Left lung (tissue), 10 donors: ENCODE results near the gene STX1A. TPM values are rescaled to one million over a fixed set of nuclear protein-coding genes. Genes with fewer than 3 reads are reported as not detected.
"Not testable (repeated sequence)": the region's sequence is repeated elsewhere in the genome, so short reads cannot be mapped to it uniquely, and the experiment has no call there.

ENCODE experiments used
- ATAC-seq: fragments of 200-7000 bp; cut with Tn5 transposase; one replicate; pipeline ENCODE4 v1.9.1; 2020; ENCODE audit warnings: moderate library complexity
- DNase-seq, 4 donors: peaks; one replicate each; pipeline ENCODE4 v3.0.0-alpha.2; 2013 to 2020
- H3K27ac ChIP-seq, 2 donors: fragments of 200-600 bp; sonication (generic) in 1 of 2; one replicate each; pipeline versions ENCODE4 v1.5.0 to v1.8.0; 2020 to 2021
- H3K27me3 ChIP-seq, 2 donors: fragments of 200-600 bp; sonication (generic) in 1 of 2; one replicate each; pipeline versions ENCODE4 v1.5.0 to v1.8.0; 2020 to 2021
- H3K36me3 ChIP-seq, 2 donors: fragments of 200-600 bp; sonication (generic) in 1 of 2; one replicate each; pipeline versions ENCODE4 v1.5.0 to v1.8.0; 2020 to 2021
- H3K4me1 ChIP-seq, 2 donors: fragments of 200-600 bp; one replicate each; pipeline ENCODE4 v1.8.0; 2021
- H3K4me3 ChIP-seq, 2 donors: fragments of 200-600 bp; sonication (generic) in 1 of 2; one replicate each; pipeline versions ENCODE4 v1.5.0 to v1.8.0; 2020 to 2021; ENCODE audit warnings: mild to moderate bottlenecking in 1 of 2
- H3K9me3 ChIP-seq, 2 donors: fragments of 200-600 bp; sonication (generic) in 1 of 2; one replicate each; pipeline versions ENCODE4 v1.5.0 to v1.8.0; 2020 to 2021
- CTCF ChIP-seq, 2 donors: fragments of 200-600 bp; sonication (generic) in 1 of 2; IDR thresholded peaks; one replicate each; pipeline versions ENCODE4 v1.5.0 to v1.8.0; 2021; ENCODE audit warnings: antibody characterized with exemption in 2 of 2
- intact Hi-C, 2 donors: fragments of 100-400 bp; cut with DNase I; formaldehyde crosslinking; loops; one replicate each; pipeline versions ENCODE4 v1.11.2 to v1.14.2; 2022
- polyA plus RNA-seq, 6 donors: library from polyadenylated mRNA; unstranded; fragments of 120-200 nt; gene quantifications; one replicate each; pipeline ENCODE4 v1.2.1, GENCODE V29; 2013; ENCODE audit not compliant: insufficient read length in 6 of 6
- total RNA-seq, 2 donors: library from RNA; stranded (reverse); fragmentation: NEBNext Ultra II Directional; extraction: Animal tissue kit (Norgen Biotek cat#: 25700); gene quantifications; one replicate each; pipeline ENCODE4 v1.2.1, GENCODE V29; 2021
- donor health status: DM: no; HTN: yes; CAD: no.
- donor health status: DM: no; HTN: no; CAD: no.

Gene STX1A
- total and polyA plus RNA-seq, 8 donors, result 5.4 to 11.5 (median 10.0) TPM

GRCh38 chr7:73727952-73728351, 8.5 kb upstream of the STX1A start:
- ATAC-seq (no peak), DNase-seq (no peak)
- Histone ChIP-seq H3K27ac (no peak overlapping the region), H3K9me3 (no peaks in the 10 kb centered on the region), H3K4me3 (no peak overlapping the region), H3K27me3 (peaks cover 0 to 40% of the 10 kb centered on the region in 2 donors), H3K4me1 (peaks cover 0 to 8% of the 10 kb centered on the region in 2 donors), H3K36me3 (no peaks in the 10 kb centered on the region)
- intact Hi-C loops, result loop anchor here (5.0 to 10.0 kb wide), 2 partner anchors 113 to 121 kb away; no protein-coding TSS in a partner anchor
- no peak for TF ChIP-seq CTCF (IDR thresholded peaks at IDR 0.05)

GRCh38 chr7:73726083-73726466, 6.6 kb upstream of the STX1A start:
- ATAC-seq (peak; percentile 5), DNase-seq (no peak)
- no peaks in the 10 kb centered on the region for H3K36me3 ChIP-seq
- no peak overlapping the region for H3K4me3 ChIP-seq
- no peaks in the 10 kb centered on the region for H3K4me1 ChIP-seq
- peak in 1 of 2 donors; percentile 10 for TF ChIP-seq CTCF (IDR thresholded peaks at IDR 0.05)
- no peak overlapping the region for H3K27ac ChIP-seq
- intact Hi-C loops, result loop anchor here (5.0 to 10.0 kb wide), 2 partner anchors 111 to 119 kb away; no protein-coding TSS in a partner anchor
- no peaks in the 10 kb centered on the region for H3K9me3 ChIP-seq
- H3K27me3 ChIP-seq, result peaks cover 0 to 53% of the 10 kb centered on the region in 2 donors

DNA sequence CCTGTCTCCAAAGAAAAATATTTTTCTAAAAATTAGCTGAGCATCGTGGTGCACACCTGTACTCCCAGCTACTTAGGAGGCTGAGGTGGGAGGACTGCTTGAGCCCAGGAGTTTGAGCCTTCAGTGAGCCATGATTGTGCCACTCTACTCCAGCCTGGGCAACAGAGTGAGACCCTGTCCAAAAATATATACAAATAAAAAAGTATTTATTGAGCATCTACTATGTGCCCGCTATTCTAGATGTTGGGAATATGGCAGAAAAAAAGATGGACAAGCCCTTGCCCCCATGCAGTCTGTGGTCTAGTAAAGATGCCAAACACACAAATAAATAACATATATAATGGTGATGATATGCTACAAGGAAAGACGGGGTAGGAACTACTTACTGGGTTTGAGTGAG, 4.3 kb upstream of the STX1A start:
- DNase-seq, result no peak
- TF ChIP-seq CTCF (IDR thresholded peaks at IDR 0.05), result no peak
- Histone ChIP-seq H3K36me3 (no peaks in the 10 kb centered on the region), H3K27ac (no peak overlapping the region), H3K4me1 (peaks cover 2 to 9% of the 10 kb centered on the region in 2 donors), H3K9me3 (no peaks in the 10 kb centered on the region), H3K27me3 (peaks cover 0 to 73% of the 10 kb centered on the region in 2 donors), H3K4me3 (no peak overlapping the region)
- no peak for ATAC-seq
- intact Hi-C loops, result loop anchor here in 1 of 2 donors (10.0 kb wide), 1 partner anchor 109 kb away; no protein-coding TSS in a partner anchor

DNA sequence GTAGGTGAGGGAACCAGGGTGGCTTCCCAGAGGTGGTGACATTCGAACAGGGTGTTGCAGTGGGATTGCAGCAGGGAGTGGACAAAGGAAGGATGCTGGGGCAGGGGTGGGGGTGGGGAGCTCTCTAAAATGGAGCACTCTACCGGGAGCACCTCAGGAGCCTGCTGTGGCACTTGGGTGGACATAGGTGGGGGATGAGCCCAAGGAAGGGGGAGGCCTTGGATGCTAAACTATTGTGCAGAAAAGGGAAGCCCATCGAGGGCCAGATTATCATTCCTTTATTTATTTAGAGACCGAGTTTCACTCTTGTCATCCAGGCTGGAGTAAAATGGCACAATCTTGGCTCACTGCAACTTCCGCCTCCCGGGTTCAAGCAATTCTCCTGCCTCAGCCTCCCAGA, 3.3 kb upstream of the STX1A start:
- peaks cover 0 to 73% of the 10 kb centered on the region in 2 donors for H3K27me3 ChIP-seq
- no peak overlapping the region for H3K27ac ChIP-seq
- intact Hi-C loops, result loop anchor here in 1 of 2 donors (10.0 kb wide), 1 partner anchor 108 kb away; no protein-coding TSS in a partner anchor
- no peaks in the 10 kb centered on the region for H3K36me3 ChIP-seq
- no peak for ATAC-seq
- TF ChIP-seq CTCF (IDR thresholded peaks at IDR 0.05), result no peak
- no peaks in the 10 kb centered on the region for H3K9me3 ChIP-seq
- H3K4me1 ChIP-seq, result peaks cover 10 to 20% of the 10 kb centered on the region in 2 donors
- DNase-seq, result no peak
- no peak overlapping the region for H3K4me3 ChIP-seq

GRCh38 chr7:73722182-73722581, 2.7 kb upstream of the STX1A start:
- ATAC-seq, H3K4me3 ChIP-seq, H3K36me3 ChIP-seq, H3K27ac ChIP-seq, DNase-seq, H3K9me3 ChIP-seq: not testable (repeated sequence)
- peaks cover 0 to 67% of the 10 kb centered on the region in 2 donors for H3K27me3 ChIP-seq
- intact Hi-C loops, result loop anchor here in 1 of 2 donors (10.0 kb wide), 1 partner anchor 107 kb away; no protein-coding TSS in a partner anchor
- H3K4me1 ChIP-seq, result peaks cover 10 to 26% of the 10 kb centered on the region in 2 donors

GRCh38 chr7:73721377-73721817, 1.9 kb upstream of the STX1A start:
- ATAC-seq (no peak), DNase-seq (no peak)
- intact Hi-C loops, result loop anchor here in 1 of 2 donors (10.0 kb wide), 1 partner anchor 107 kb away; no protein-coding TSS in a partner anchor
- no peak overlapping the region for H3K27ac ChIP-seq
- TF ChIP-seq CTCF (IDR thresholded peaks at IDR 0.05), result no peak
- peaks cover 0 to 63% of the 10 kb centered on the region in 2 donors for H3K27me3 ChIP-seq
- peaks cover 10 to 33% of the 10 kb centered on the region in 2 donors for H3K4me1 ChIP-seq
- H3K4me3 ChIP-seq, result no peak overlapping the region
- H3K9me3 ChIP-seq, result no peaks in the 10 kb centered on the region
- H3K36me3 ChIP-seq, result no peaks in the 10 kb centered on the region

- DNase-seq, H3K4me3 ChIP-seq, H3K9me3 ChIP-seq, H3K27ac ChIP-seq, H3K36me3 ChIP-seq, ATAC-seq: not testable (repeated sequence)
- intact Hi-C loops, result loop anchor here in 1 of 2 donors (10.0 kb wide), 1 partner anchor 106 kb away; no protein-coding TSS in a partner anchor
- Histone ChIP-seq H3K27me3 (peaks cover 0 to 67% of the 10 kb centered on the region in 2 donors), H3K4me1 (peaks cover 10 to 43% of the 10 kb centered on the region in 2 donors)
These were observed 974 bp upstream of the STX1A start for GRCh38 chr7:73720443-73720842.
